HCT116 (cell line): ENCODE measurements around the gene AGAP1. TPM values are rescaled to one million over a fixed set of nuclear protein-coding genes. Genes with fewer than 3 reads are reported as not detected.

ENCODE experiments used
- ATAC-seq: fragments of 200-7000 bp; cut with Tn5 transposase; 2 replicates; pipeline ENCODE4 v1.9.1; 2020; ENCODE audit warnings: mild to moderate bottlenecking, moderate library complexity
- BruUV-seq: library from RNA; stranded (reverse); fragments of 400-500 nt; replicated peaks from 2 replicates; lab custom pipeline; 2021; lab: Mats Ljungman, UMichigan
- CTCF ChIA-PET: fragments of 300-600 bp; sonication (Branson Sonifier 250); formaldehyde crosslinking; loops from one replicate; lab custom pipeline; 2021; ENCODE audit warnings: antibody characterized with exemption; lab: Charles Lee
- POLR2A ChIA-PET: fragments of 300-600, 350-600 bp; sonication (Branson Sonifier 250); formaldehyde crosslinking; loops from one replicate; lab custom pipeline; 2021; ENCODE audit warnings: antibody characterized with exemption; lab: Charles Lee
- RAD21 ChIA-PET, 2 experiments: fragments of 300-600 bp; sonication (Branson Sonifier 250); formaldehyde crosslinking; loops; one replicate each; lab custom pipeline; 2023; ENCODE audit warnings: low total read pairs in 2 of 2; ENCODE audit not compliant: uncharacterized antibody in 2 of 2, unreplicated experiment in 2 of 2, low non-redundant PET in 1 of 2; lab: Charles Lee
- DNase-seq: peaks from one replicate; pipeline ENCODE4 v3.0.0-alpha.2; 2010; ENCODE audit warnings: low read depth, low spot score
- H2AFZ ChIP-seq: fragments of 200-600 bp; shearing (Covaris generic), sonication (generic); 2 replicates; pipeline ENCODE4 v1.6.1; 2017; ENCODE audit warnings: low read depth, mixed run types, mixed read lengths, antibody characterized with exemption, low read length; ENCODE audit not compliant: poor library complexity, severe bottlenecking
- H3K27ac ChIP-seq: 2 replicates; pipeline ENCODE4 v1.5.1; 2012; ENCODE audit warnings: low read depth, low read length
- H3K27me3 ChIP-seq: fragments of 200-600 bp; sonication (generic); 2 replicates; pipeline ENCODE4 v1.6.1; 2016; ENCODE audit warnings: mixed run types, low read length, mixed read lengths; ENCODE audit not compliant: insufficient read depth
- H3K36me3 ChIP-seq, 2 experiments: fragments of 200-500 bp in 1 of 2; fragments of 200-600 bp in 1 of 2; sonication (Bioruptor generic) in 1 of 2; sonication (generic) in 1 of 2; 2 replicates each; pipeline versions ENCODE4 v1.5.1 to v1.6.1; 2014 to 2016; ENCODE audit warnings: low read length in 2 of 2, inconsistent platforms in 1 of 2, mixed read lengths in 1 of 2, mixed run types in 1 of 2; ENCODE audit not compliant: insufficient read depth in 2 of 2, control insufficient read depth in 1 of 2
- H3K4me1 ChIP-seq, 2 experiments: fragments of 200-600 bp in 1 of 2; sonication (generic) in 1 of 2; 2 replicates each; pipeline versions ENCODE4 v1.5.1 to v1.6.1; 2012 to 2017; ENCODE audit warnings: low read length in 2 of 2, inconsistent platforms in 1 of 2, mild to moderate bottlenecking in 1 of 2, mixed read lengths in 1 of 2, mixed run types in 1 of 2, moderate library complexity in 1 of 2; ENCODE audit not compliant: insufficient read depth in 2 of 2, control insufficient read depth in 1 of 2
- H3K4me2 ChIP-seq: fragments of 200-600 bp; sonication (generic); 2 replicates; pipeline ENCODE4 v1.6.1; 2017; ENCODE audit warnings: mixed run types, low read length, mixed read lengths
- H3K4me3 ChIP-seq, 2 experiments: fragments of 200-600 bp in 1 of 2; sonication (generic) in 1 of 2; replicated peaks in 1 of 2; 2 replicates each; pipeline ENCODE4 v1.5.1; 2011 to 2016; ENCODE audit warnings: low read length in 2 of 2, control low read depth in 1 of 2, low read depth in 1 of 2, mild to moderate bottlenecking in 1 of 2, mixed read lengths in 1 of 2, mixed run types in 1 of 2
- H3K79me2 ChIP-seq: fragments of 200-600 bp; sonication (generic); 2 replicates; pipeline ENCODE4 v1.6.1; 2017; ENCODE audit warnings: mild to moderate bottlenecking, mixed run types, low read length, moderate library complexity, mixed read lengths; ENCODE audit not compliant: insufficient read depth
- H3K9ac ChIP-seq: fragments of 200-600 bp; sonication (generic); 2 replicates; pipeline ENCODE4 v1.6.1; 2016; ENCODE audit warnings: low read length, mixed read lengths
- H3K9me2 ChIP-seq: fragments of 200-600 bp; sonication (generic), shearing (Covaris generic); 2 replicates; pipeline ENCODE4 v1.6.1; 2017; ENCODE audit warnings: mixed run types, mild to moderate bottlenecking, moderate library complexity; ENCODE audit not compliant: insufficient read depth
- H3K9me3 ChIP-seq, 2 experiments: fragments of 200-500 bp in 1 of 2; fragments of 200-600 bp in 1 of 2; sonication (Bioruptor generic) in 1 of 2; sonication (generic) in 1 of 2; 2 replicates each; pipeline ENCODE4 v1.6.1; 2014 to 2017; ENCODE audit warnings: low read length in 2 of 2, mixed read lengths in 2 of 2, inconsistent platforms in 1 of 2, low read depth in 1 of 2, mild to moderate bottlenecking in 1 of 2, mixed run types in 1 of 2, moderate library complexity in 1 of 2; ENCODE audit not compliant: control insufficient read depth in 1 of 2, insufficient read depth in 1 of 2
- H4K20me1 ChIP-seq: fragments of 200-600 bp; sonication (generic), shearing (Covaris generic); 2 replicates; pipeline ENCODE4 v1.6.1; 2017; ENCODE audit warnings: mixed run types, mild to moderate bottlenecking, moderate library complexity; ENCODE audit not compliant: insufficient read depth
- CEBPB ChIP-seq: IDR thresholded peaks from 2 replicates; pipeline ENCODE4 v1.6.1; 2012; ENCODE audit warnings: low read depth
- CTCF ChIP-seq, 3 experiments: fragments of 200-600 bp in 1 of 3; sonication (generic) in 1 of 3; IDR thresholded peaks in 2 of 3; conservative IDR thresholded peaks in 1 of 3; 2 replicates each; pipeline ENCODE4 v1.5.1; 2012 to 2017; ENCODE audit warnings: low read depth in 2 of 3, low read length in 2 of 3, antibody characterized with exemption in 1 of 3, borderline replicate concordance in 1 of 3, control low read depth in 1 of 3, mild to moderate bottlenecking in 1 of 3, mixed read lengths in 1 of 3, mixed run types in 1 of 3, moderate library complexity in 1 of 3; ENCODE audit not compliant: insufficient read depth in 1 of 3
- EGR1 ChIP-seq: IDR thresholded peaks from 2 replicates; pipeline ENCODE4 v1.6.1; 2012; ENCODE audit warnings: low read depth
- ELF1 ChIP-seq: IDR thresholded peaks from 2 replicates; pipeline ENCODE4 v1.6.1; 2012; ENCODE audit warnings: low read depth, borderline replicate concordance
- FOSL1 ChIP-seq: IDR thresholded peaks from 2 replicates; pipeline ENCODE4 v1.6.1; 2012; ENCODE audit warnings: low read depth
- MAX ChIP-seq: IDR thresholded peaks from 2 replicates; pipeline ENCODE4 v1.6.1; 2012
- POLR2A ChIP-seq: IDR thresholded peaks from 2 replicates; pipeline ENCODE4 v1.7.0; 2011; ENCODE audit warnings: borderline replicate concordance; ENCODE audit not compliant: insufficient read depth, insufficient read length; ENCODE audit errors: extremely low read depth
- POLR2AphosphoS5 ChIP-seq: IDR thresholded peaks from 2 replicates; pipeline ENCODE4 v1.6.1; 2011; ENCODE audit warnings: mild to moderate bottlenecking, low read depth, low read length, moderate library complexity
- RAD21 ChIP-seq: IDR thresholded peaks from 2 replicates; pipeline ENCODE4 v1.6.1; 2012; ENCODE audit warnings: low read depth, mild to moderate bottlenecking
- SIN3A ChIP-seq: IDR thresholded peaks from 2 replicates; pipeline ENCODE4 v1.6.1; 2012; ENCODE audit warnings: low read depth
- SP1 ChIP-seq: IDR thresholded peaks from 2 replicates; pipeline ENCODE4 v1.6.1; 2012; ENCODE audit warnings: low read depth
- YY1 ChIP-seq: IDR thresholded peaks from 2 replicates; pipeline ENCODE4 v1.6.1; 2011; ENCODE audit warnings: low read length, low read depth, moderate library complexity, mild to moderate bottlenecking; ENCODE audit not compliant: insufficient replicate concordance; ENCODE audit errors: extremely low read depth
- ZFX ChIP-seq: fragments of 450-650 bp; IDR thresholded peaks from 2 replicates; pipeline ENCODE4 v1.6.1; 2017
- ZNF274 ChIP-seq: fragments of 200-500 bp; sonication (Bioruptor generic); IDR thresholded peaks from 2 replicates; pipeline ENCODE4 v1.6.1; 2014; ENCODE audit warnings: mild to moderate bottlenecking, low read depth, low read length, inconsistent platforms
- intact Hi-C: fragments of 100-400 bp; cut with micrococcal nuclease; formaldehyde crosslinking; loops from 2 replicates; pipeline ENCODE4 v1.10.0; 2022
- total RNA-seq: library from RNA; stranded (reverse); gene quantifications from one replicate; pipeline ENCODE4 v1.2.1, GENCODE V29; 2021; ENCODE audit not compliant: unreplicated experiment

Gene AGAP1
- total RNA-seq, 1 experiment from 2014 or later, result 43.8 TPM

- H3K9ac ChIP-seq, result no peak overlapping the region
- no peak for DNase-seq
- ChIA-PET POLR2A (no interaction called here), CTCF (no interaction called here)
- peaks cover 4% of the 10 kb centered on the region; the same call in 1 of the 2 replicates for H3K79me2 ChIP-seq
- no TSS peak for BruUV-seq
- no peak for ATAC-seq
- no peaks in the 10 kb centered on the region for H3K9me3 ChIP-seq
- intact Hi-C loops, result no loop called here
- TF ChIP-seq POLR2AphosphoS5, result no peak
- TF ChIP-seq, all 23 proteins: peak for 0
- Histone ChIP-seq H3K9me2 (no peaks in the 10 kb centered on the region), H3K4me1 (no peaks in the 10 kb centered on the region), H3K4me2 (no peak overlapping the region), H3K27me3 (no peaks in the 10 kb centered on the region), H3K4me3 (no peak overlapping the region), H2AFZ (no peak overlapping the region), H3K36me3 (no peaks in the 10 kb centered on the region), H3K27ac (no peak overlapping the region), H4K20me1 (no peaks in the 10 kb centered on the region)
- RAD21 ChIA-PET, result no interaction called here
These were observed 236.3 kb downstream of the AGAP1 start for GRCh38 chr2:235730115-235730514.

- intact Hi-C loops, result no loop called here
- Histone ChIP-seq H3K4me1 (no peaks in the 10 kb centered on the region), H4K20me1 (no peaks in the 10 kb centered on the region), H3K4me2 (no peak overlapping the region), H3K9me3 (no peaks in the 10 kb centered on the region), H3K9ac (no peak overlapping the region), H3K36me3 (no peaks in the 10 kb centered on the region), H3K9me2 (no peaks in the 10 kb centered on the region), H2AFZ (no peak overlapping the region), H3K27ac (no peak overlapping the region), H3K27me3 (no peaks in the 10 kb centered on the region), H3K79me2 (peaks cover 13% of the 10 kb centered on the region; the same call in 1 of the 2 replicates), H3K4me3 (no peak overlapping the region)
- no TSS peak for BruUV-seq
- ChIA-PET POLR2A (no interaction called here), RAD21 (no interaction called here), CTCF (no interaction called here)
- ATAC-seq (no peak), DNase-seq (no peak)
- TF ChIP-seq ZFX (no peak), CTCF (IDR thresholded peaks at IDR 0.05 in 2 of 3, conservative IDR thresholded peaks at IDR 0.05 in 1 of 3; ENCODE audit: borderline replicate concordance in 1 of 3, insufficient read depth in 1 of 3, low read depth in 2 of 3, low read length in 2 of 3) (no peak), ELF1 (no peak), EGR1 (no peak), ZNF274 (no peak), SP1 (no peak), POLR2A (no peak), YY1 (no peak), CEBPB (no peak), SIN3A (no peak), FOSL1 (no peak), RAD21 (no peak), MAX (no peak)
These were observed 239.9 kb downstream of the AGAP1 start for GRCh38 chr2:235733761-235734160.
